HG02678 (cell line): ENCODE results near the gene CAPZA2.
A peak's percentile ranks its signal among the peaks of the same experiment; 100 is the strongest.
"Not testable (repeated sequence)": the region's sequence is repeated elsewhere in the genome, so short reads cannot be mapped to it uniquely, and the experiment has no call there.

Experiments used
- ATAC-seq: cut with Tn5 transposase; IDR thresholded peaks from one replicate; pipeline ENCODE4 v1.9.1; 2021; ENCODE audit warnings: mild to moderate bottlenecking, moderate library complexity; ENCODE audit not compliant: unreplicated experiment

The CAPZA2 gene

DNA sequence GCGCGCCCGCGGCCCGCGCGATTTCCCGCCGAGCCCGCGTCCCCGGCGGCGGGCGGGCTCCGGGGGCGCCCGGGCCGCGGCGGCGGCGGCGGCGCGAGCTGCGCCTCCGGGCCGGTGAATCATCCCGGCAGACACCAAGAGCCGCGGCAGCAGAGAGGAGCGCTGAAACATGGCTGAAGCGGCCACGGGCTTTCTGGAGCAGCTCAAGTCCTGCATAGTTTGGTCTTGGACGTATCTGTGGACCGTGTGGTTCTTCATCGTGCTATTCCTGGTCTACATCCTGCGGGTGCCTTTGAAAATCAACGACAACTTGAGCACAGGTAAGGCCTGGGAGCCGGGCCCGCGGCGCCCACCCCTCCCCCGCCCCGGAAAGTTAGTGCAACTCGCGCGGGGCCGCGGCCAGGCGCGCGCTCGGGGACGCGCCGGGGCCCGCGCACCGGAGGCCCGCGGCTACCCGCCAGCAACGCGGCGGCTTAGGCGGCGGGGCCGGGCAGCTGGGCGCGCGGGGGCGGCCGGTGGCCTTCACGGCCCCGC, 91.1 kb downstream of the CAPZA2 start, which contains the start of gene ST7:
Gene ST7 (plus strand): TSS at position 130 of the 534 bp plus-strand sequence. CDS start 40 bp downstream, at position 170.
- ATAC-seq = peak; percentile 41

GRCh38 chr7:116953906-116954838, 91.8 kb downstream of the CAPZA2 start:
- peak; percentile 21 for ATAC-seq

DNA sequence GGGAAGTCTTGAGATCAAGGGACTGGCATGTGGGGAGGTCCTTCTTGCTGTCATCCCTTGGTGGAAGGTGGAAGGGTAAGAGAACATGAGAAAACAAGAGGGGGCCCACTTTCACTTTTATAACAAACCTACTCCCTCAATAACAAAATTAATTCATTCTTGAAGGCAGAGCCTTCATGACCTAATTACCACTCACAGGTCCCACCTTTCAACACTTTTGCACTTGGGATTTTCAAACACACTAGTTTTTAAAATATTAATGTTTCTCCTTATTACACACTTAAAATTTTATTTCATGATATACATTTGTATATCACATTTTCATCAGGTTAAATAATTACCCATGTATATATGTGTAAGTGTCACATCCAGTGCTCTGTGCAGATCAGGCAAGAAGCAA, 93.0 kb downstream of the CAPZA2 start:
- no peak for ATAC-seq

GRCh38 chr7:116955801-116956476, 93.6 kb downstream of the CAPZA2 start:
- ATAC-seq = peak; percentile 74

GRCh38 chr7:116956477-116956804, 94.1 kb downstream of the CAPZA2 start:
- ATAC-seq = no peak

GRCh38 chr7:116957874-116958273, 95.5 kb downstream of the CAPZA2 start:
- peak; percentile 27 for ATAC-seq

- not testable (repeated sequence) for ATAC-seq
Measured at GRCh38 chr7:116961966-116962673, 99.7 kb downstream of the CAPZA2 start.

- no peak for ATAC-seq
Measured at GRCh38 chr7:116963234-116963633, 100.8 kb downstream of the CAPZA2 start.

DNA sequence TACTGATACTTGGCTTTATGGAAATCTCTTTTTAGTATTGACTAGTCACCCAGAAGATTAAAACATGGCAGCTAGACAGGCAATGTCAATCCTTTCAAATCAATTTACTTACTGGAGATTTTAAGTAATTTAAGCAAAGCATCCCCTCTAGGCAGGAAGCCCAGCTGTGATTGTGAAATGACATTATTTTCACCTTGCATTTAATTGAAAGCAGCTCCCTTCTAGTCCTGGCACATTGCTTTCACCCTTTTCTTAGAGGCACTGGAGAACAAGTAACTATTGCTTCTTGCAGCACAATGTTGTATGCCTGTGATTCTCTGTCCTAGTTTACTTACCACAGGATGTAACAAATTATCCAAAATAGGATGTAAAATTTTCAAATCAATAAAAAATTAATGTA, 104.2 kb downstream of the CAPZA2 start:
- ATAC-seq = no peak

DNA sequence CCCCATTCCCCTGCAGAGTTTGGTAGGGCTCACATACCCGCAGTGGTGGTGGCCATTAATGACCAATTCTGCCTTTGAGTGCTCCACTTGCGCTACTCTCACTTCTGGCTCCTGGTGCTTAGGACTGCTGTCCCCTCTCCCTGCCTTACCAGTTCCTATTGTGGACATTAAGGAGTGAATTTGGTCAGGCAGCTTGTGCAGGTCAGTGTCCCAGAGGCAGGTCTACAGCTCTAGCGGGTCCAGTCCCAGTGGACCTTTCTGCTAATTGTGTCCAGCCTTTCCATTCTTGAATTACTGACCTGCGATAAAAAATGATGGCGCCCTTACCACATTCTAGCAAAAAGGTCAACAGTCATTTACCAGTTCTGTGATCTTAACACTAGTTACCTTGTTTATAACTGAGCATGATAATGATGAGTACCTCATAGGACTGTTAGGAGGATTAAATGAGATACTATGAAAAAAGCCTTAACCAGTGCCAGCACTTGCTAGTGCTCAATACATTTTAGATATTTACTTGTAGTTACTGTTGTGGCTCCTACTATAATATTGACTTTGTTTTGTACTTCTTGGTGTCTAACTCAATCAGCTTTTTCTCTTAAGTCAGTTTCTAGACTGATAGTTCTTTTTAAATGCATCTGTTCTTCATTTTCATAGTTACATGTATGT, 105.0 kb downstream of the CAPZA2 start:
- no peak for ATAC-seq

DNA sequence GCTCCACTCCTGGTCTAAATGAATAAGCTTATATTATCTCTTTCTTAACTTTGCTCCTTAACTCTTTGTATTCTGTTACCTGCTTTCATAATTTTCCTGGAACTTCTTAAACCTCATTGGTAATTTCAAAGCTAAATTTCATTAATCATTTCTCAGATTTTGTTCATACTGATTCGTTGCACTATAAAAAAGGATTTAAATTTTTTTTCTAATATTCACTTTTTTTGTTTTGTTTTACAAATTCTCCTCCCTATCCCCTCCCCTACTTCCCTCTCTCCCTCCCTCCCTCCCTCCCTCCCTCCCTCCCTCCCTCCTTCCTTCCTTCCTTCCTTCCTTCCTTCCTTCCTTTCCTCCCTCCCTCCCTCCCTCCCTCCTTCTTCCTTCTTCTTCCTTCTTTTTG, 105.6 kb downstream of the CAPZA2 start:
- no peak for ATAC-seq

GRCh38 chr7:116968631-116969030, 106.2 kb downstream of the CAPZA2 start:
- ATAC-seq = no peak

- no peak for ATAC-seq
Measured at GRCh38 chr7:116969371-116969902, 107.0 kb downstream of the CAPZA2 start.

DNA sequence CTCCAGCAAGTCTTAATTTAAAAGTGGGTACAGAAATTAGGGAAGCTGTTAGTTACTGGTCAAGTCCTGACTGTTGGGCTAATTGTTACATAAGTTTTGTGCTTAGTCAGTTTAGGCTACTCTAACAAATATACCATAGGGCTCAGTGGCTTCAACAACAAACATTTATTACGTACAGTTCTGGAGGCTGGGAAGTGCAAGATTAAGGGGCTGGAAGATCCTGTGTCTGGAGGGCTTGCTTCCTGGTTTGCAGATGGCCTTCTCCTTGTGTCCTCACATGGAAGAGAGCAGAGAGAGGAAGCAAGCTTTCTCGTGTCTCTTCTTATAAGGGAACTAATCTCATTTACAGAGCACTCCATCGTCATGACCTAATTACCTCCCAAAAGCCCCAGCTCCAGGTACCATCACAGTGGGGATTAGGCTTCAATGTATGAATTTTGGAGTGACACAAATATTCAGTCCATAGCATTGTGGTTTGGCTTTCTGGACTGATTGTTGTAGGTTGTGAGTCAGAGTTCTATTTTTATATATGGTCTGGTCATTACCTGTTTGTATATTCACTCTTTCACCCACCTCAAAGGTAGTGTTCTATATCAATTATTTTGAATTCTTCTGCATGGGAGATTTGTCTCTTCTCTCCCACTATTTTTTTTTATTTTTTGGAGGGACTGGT, 108.0 kb downstream of the CAPZA2 start:
- peak; percentile 61 for ATAC-seq

- ATAC-seq = not testable (repeated sequence)
Measured at GRCh38 chr7:116971153-116971552, 108.8 kb downstream of the CAPZA2 start.
